ENCODE data around the gene PAQR3.

DNA sequence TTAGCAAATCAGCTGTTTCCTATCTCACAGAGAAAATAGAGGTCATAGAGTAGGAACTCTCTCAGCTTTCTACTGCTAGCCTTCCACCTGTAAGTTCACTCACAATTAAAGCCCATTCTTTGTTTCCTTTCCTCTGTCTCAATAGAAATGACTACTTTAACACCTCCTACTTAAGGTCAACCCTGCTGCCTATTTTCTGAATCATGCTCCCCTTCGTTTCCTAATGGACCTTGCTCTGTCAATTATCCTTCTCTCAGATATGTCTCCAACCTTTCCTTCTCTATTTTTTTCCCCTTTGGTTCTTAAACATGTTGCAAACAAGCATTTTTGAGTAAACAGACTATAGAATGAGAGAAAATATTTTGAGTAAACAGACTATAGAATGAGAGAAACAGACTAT is 5.1 kb upstream of the PAQR3 start:
- TF ChIP-seq ZNF324 (tag by site-specific recombination; IDR thresholded peaks at IDR 0.05) = no peak
- TF ChIP-seq, protein P1, sequence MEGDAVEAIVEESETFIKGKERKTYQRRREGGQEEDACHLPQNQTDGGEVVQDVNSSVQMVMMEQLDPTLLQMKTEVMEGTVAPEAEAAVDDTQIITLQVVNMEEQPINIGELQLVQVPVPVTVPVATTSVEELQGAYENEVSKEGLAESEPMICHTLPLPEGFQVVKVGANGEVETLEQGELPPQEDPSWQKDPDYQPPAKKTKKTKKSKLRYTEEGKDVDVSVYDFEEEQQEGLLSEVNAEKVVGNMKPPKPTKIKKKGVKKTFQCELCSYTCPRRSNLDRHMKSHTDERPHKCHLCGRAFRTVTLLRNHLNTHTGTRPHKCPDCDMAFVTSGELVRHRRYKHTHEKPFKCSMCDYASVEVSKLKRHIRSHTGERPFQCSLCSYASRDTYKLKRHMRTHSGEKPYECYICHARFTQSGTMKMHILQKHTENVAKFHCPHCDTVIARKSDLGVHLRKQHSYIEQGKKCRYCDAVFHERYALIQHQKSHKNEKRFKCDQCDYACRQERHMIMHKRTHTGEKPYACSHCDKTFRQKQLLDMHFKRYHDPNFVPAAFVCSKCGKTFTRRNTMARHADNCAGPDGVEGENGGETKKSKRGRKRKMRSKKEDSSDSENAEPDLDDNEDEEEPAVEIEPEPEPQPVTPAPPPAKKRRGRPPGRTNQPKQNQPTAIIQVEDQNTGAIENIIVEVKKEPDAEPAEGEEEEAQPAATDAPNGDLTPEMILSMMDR (tag by site-specific recombination; IDR thresholded peaks at IDR 0.05) = no peak
- no peak for TF ChIP-seq ZNF114 (tag by site-specific recombination; IDR thresholded peaks at IDR 0.05)
- TF ChIP-seq, protein P2, sequence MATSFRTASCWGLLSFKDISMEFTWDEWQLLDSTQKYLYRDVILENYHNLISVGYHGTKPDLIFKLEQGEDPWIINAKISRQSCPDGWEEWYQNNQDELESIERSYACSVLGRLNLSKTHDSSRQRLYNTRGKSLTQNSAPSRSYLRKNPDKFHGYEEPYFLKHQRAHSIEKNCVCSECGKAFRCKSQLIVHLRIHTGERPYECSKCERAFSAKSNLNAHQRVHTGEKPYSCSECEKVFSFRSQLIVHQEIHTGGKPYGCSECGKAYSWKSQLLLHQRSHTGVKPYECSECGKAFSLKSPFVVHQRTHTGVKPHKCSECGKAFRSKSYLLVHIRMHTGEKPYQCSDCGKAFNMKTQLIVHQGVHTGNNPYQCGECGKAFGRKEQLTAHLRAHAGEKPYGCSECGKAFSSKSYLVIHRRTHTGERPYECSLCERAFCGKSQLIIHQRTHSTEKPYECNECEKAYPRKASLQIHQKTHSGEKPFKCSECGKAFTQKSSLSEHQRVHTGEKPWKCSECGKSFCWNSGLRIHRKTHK (tag by site-specific recombination; IDR thresholded peaks at IDR 0.05) = no peak
- TF ChIP-seq, protein P3, sequence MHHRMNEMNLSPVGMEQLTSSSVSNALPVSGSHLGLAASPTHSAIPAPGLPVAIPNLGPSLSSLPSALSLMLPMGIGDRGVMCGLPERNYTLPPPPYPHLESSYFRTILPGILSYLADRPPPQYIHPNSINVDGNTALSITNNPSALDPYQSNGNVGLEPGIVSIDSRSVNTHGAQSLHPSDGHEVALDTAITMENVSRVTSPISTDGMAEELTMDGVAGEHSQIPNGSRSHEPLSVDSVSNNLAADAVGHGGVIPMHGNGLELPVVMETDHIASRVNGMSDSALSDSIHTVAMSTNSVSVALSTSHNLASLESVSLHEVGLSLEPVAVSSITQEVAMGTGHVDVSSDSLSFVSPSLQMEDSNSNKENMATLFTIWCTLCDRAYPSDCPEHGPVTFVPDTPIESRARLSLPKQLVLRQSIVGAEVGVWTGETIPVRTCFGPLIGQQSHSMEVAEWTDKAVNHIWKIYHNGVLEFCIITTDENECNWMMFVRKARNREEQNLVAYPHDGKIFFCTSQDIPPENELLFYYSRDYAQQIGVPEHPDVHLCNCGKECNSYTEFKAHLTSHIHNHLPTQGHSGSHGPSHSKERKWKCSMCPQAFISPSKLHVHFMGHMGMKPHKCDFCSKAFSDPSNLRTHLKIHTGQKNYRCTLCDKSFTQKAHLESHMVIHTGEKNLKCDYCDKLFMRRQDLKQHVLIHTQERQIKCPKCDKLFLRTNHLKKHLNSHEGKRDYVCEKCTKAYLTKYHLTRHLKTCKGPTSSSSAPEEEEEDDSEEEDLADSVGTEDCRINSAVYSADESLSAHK (tag by site-specific recombination; IDR thresholded peaks at IDR 0.05) = no peak
- no peak for TF ChIP-seq YY1 (tag by site-specific recombination; IDR thresholded peaks at IDR 0.05)
- no peak for TF ChIP-seq ZNF138 (tag by site-specific recombination; IDR thresholded peaks at IDR 0.05; ENCODE audit: borderline replicate concordance)
- TF ChIP-seq ZNF626 (tag by site-specific recombination; IDR thresholded peaks at IDR 0.05) = no peak
- TF ChIP-seq, protein P4, sequence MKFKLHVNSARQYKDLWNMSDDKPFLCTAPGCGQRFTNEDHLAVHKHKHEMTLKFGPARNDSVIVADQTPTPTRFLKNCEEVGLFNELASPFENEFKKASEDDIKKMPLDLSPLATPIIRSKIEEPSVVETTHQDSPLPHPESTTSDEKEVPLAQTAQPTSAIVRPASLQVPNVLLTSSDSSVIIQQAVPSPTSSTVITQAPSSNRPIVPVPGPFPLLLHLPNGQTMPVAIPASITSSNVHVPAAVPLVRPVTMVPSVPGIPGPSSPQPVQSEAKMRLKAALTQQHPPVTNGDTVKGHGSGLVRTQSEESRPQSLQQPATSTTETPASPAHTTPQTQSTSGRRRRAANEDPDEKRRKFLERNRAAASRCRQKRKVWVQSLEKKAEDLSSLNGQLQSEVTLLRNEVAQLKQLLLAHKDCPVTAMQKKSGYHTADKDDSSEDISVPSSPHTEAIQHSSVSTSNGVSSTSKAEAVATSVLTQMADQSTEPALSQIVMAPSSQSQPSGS (tag by site-specific recombination; IDR thresholded peaks at IDR 0.05; ENCODE audit: low read depth) = no peak
- TF ChIP-seq MEIS1 (CRISPR knock-in tag; IDR thresholded peaks at IDR 0.05; ENCODE audit: borderline replicate concordance) = no peak

Data from HEK293 (cell line).